Fibroblast of skin of right quadriceps (primary cell): ENCODE data around the gene PPP1R18.
A peak's percentile ranks its signal among the peaks of the same experiment; 100 is the strongest.
"Not testable (repeated sequence)": the region's sequence is repeated elsewhere in the genome, so short reads cannot be mapped to it uniquely, and the experiment has no call there.

Experiments
- DNase-seq: peaks from one replicate; pipeline ENCODE4 v3.0.0-alpha.2; 2013

PPP1R18 gene

GRCh38 chr6:30719791-30720737, 33.6 kb upstream of the PPP1R18 start, which contains the start of gene TUBB:
TSS of gene TUBB (plus strand) at chr6:30720352. CDS start at chr6:30720507, 155 bp downstream.
- peak; percentile 99 for DNase-seq

- no peak for DNase-seq
Observed at GRCh38 chr6:30719356-30719755, 32.9 kb upstream of the PPP1R18 start.

DNA sequence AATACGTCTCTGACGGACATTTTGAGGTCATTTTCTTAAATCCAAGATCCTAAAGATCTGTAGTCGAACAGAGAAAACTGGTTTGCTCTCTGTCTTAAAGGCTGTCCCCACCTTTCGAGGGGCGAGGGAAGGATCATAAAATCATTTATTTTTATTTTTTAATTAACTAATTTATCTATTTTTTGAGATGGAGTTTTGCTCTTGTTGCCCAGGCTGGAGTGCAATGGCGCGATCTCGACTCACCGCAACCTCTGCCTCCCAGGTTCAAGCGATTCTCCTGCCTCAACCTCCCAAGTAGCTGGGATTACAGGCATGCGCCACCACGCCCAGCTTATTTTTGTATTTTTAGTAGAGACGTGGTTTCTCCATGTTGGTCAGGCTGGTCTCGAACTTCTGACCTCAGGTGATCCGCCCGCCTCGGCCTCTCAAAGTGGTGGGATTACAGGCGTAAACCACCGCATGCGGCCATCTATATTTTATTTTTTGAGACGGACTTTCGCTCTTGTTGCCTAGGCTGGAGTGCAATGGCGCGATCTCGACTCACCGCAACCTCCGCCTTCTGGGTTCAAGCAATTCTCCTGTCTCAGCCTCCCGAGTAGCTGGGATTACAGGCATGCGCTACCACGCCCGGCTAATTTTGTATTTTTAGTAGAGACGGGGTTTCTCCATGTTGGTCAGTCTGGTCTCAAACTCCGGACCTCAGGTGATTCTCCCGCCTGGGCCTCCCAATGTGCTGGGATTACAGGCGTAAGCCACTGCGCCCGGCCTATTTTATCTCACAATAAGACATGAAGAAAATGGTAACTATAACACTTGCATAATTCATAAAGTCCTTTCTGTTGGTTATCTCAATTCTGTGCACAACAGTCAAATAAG, 31.6 kb upstream of the PPP1R18 start:
- not testable (repeated sequence) for DNase-seq

- peak; percentile 100 for DNase-seq
Observed at GRCh38 chr6:30717129-30717844, 30.8 kb upstream of the PPP1R18 start, which contains the start of gene MDC1. TSS of gene MDC1 (minus strand) at chr6:30717281. CDS start at chr6:30715175, 2,106 bp downstream.

GRCh38 chr6:30716879-30717128, 30.4 kb upstream of the PPP1R18 start:
- DNase-seq, result no peak

GRCh38 chr6:30714263-30714662, 27.8 kb upstream of the PPP1R18 start:
- no peak for DNase-seq

GRCh38 chr6:30712441-30712945, 26.0 kb upstream of the PPP1R18 start:
- DNase-seq, result no peak

DNA sequence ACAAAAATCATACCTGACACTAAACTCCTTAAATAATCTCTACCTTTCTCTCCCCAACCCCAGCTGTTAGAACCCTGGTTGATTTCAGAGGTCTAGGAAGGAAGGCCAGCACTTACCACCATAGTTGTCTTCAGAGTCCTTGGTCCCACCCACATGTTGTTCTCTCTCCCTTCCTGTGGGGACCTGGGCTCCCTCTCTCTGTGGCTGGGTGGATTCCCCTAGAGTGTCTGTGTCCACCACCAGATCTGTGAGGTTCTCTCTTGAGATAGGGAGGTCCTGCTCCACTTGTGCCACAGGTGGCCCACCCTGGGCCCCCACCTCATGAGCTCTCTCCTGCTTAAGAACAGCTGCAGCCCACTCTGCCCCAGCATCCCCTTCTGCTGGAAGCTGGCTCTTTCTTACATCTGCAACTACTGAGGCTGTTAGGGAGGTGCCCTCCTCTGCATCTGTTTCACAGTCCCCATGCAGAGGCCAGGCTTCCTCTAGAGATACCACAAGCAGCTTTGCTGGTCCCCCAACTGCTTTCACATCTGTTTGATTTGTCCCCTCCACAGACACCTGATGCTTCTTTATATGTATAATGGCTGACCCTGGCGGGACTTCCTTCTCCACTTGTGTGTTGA, 25.4 kb upstream of the PPP1R18 start:
- no peak for DNase-seq

DNA sequence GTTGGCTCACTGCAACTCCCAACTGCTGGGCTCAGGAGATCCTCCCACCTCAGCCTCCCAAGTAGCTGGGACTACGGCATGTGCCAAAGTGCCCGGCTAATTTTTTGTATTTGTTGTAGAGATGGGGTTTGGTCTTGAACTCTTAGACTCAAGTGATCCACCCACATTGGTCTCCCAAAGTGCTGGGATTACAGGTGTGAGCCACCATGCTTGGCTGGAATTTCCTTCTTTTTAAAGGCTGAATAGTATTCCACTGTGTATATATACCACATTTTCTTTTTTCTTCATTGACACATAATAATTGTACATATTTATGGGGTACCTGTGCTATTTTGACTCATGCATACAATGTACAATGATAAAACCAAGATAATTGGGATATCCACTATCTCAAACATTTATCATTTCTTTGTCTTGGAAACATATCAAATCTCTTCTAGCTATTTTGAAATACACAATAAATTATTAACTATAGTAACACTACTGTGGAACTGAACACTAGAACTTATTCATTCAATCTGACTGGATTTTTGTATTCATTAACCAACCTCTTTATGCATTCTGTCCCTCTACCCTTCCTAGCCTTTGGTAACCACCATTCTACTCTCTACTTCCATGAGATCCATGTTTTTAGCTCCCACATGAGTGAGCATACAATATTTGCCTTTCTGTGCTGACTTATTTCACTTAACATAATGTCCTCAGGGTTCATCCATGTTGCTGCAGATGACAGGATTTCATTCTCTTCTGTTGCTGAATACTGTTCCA, 22.8 kb upstream of the PPP1R18 start:
- DNase-seq, result no peak

- no peak for DNase-seq
Observed at GRCh38 chr6:30707281-30707850, 20.9 kb upstream of the PPP1R18 start.

GRCh38 chr6:30705620-30706019, 19.2 kb upstream of the PPP1R18 start:
- no peak for DNase-seq

DNA sequence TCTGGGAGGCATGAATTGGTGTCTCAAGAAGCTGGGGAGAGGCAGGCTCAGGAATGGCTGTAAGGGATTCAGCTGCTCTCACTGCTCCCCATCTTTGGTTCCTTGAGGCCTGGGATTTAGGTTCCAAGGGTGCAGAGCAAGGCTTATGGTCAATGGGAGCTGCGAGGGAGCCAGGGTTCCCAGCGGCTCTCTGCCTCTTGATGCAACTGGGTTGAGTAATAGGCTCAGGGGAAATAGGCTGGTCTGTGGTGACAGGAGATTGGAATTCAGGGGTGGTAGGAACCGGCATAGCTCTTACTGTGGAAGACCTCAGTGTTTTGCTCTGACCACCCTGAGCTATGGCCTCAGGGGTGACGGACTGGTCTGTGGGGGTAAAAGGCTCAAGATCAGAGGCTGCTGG, 17.4 kb upstream of the PPP1R18 start:
- no peak for DNase-seq

DNA sequence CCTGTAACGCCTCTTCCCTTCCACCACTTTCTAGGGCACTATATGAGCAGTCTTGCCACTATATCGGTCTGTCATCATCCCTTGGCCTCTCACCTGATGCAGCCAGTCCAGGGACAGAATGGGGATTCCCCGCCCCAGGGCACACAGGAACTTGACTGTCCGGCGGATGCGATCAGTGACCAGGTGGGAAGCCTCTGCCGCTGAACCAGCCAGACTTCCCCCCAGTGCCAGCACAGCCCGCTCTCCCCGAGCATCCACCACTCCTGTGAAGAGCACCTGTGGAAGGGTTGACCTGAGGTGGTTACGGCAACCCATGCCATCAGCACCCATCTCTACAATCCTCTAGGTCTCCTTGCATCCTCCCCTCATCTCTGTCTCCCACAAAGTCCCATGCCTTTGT, 16.6 kb upstream of the PPP1R18 start:
- DNase-seq, result no peak

GRCh38 chr6:30700340-30700739, 13.9 kb upstream of the PPP1R18 start:
- no peak for DNase-seq

- DNase-seq, result no peak
Observed at GRCh38 chr6:30696432-30696831, 10.0 kb upstream of the PPP1R18 start.

- DNase-seq, result no peak
Observed at GRCh38 chr6:30691208-30691847, 4.9 kb upstream of the PPP1R18 start.

DNA sequence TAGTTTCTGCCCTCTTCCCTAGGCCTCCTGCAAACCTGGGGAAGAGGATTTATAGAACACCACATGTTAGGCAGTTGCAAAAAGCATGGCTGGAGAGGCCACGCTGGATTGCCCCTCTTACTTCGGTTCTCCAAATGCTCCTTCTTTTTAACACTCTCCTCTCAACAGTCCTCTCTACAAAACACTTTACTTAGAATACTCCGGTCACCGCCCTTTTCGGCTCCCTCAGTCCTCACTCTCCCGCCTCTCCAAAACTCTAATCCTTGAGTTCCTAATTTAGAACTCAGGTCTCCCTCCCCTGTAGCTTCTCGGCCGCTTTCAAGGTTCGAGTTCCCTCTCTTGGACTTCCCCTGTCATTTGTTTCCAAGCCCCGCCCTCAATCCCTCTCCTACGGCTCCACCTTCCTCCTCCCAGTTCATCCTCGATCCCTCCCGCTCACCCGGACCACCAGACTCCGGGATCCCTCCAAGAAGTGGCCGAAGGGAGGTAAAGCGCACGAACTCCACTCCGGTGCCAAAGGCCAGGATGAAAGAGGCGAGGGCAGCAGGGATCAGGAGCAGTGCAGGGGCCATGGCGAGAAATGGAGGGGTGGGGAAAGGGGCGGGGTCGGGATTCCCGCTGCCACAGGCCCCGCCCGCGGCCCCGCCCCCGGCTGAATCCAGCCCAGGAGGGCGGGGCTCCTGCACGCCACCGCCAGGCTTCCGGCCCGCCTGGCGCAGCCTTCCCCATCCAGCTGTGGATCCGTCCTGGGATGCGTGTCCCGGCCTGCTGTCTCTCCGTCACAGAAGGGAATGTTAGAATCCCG, 4.2 kb upstream of the PPP1R18 start, which contains the start of gene NRM:
TSS of gene NRM (minus strand) at position 582 of the 805 bp plus-strand sequence. CDS start at position 572, 10 bp downstream.
- peak; percentile 83 for DNase-seq

GRCh38 chr6:30689985-30690384, 3.5 kb upstream of the PPP1R18 start:
- DNase-seq, result no peak

- DNase-seq, result no peak
Observed at GRCh38 chr6:30689022-30689865, 2.8 kb upstream of the PPP1R18 start.
